ENCODE data around the gene ESM1.

The ESM1 gene

DNA sequence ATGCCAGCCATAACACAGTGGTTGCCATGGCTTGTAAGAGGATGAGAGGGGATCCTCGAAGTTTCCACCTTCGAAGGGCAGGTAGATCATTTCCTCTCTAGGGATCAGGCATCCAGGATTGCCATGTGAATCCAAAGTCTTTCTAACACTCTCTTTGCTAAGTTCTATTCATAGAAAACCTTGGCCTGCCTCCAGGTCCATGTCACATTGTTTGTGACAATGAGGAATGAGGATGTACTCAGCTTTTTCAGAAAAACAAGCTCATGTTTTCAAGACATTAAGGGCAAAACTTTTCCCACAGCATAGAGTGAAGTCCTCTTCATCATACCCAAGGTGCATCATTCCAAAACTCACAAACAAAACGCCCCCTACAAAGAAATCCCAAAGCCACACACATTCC, 19.6 kb downstream of the ESM1 start:
- TF ChIP-seq CTCF (conservative IDR thresholded peaks at IDR 0.05; ENCODE audit: control insufficient read depth, insufficient read depth, low read depth, low read length) = no peak
- no peak for DNase-seq (ENCODE audit: low read depth)
- no peak overlapping the region for H3K4me3 ChIP-seq (ENCODE audit: control insufficient read depth, low read depth, low read length)

GRCh38 chr5:54964405-54964804, 21.0 kb downstream of the ESM1 start:
- no peak for DNase-seq (ENCODE audit: low read depth)
- TF ChIP-seq CTCF (conservative IDR thresholded peaks at IDR 0.05; ENCODE audit: control insufficient read depth, insufficient read depth, low read depth, low read length) = no peak
- H3K4me3 ChIP-seq (ENCODE audit: control insufficient read depth, low read depth, low read length) = no peak overlapping the region

DNA sequence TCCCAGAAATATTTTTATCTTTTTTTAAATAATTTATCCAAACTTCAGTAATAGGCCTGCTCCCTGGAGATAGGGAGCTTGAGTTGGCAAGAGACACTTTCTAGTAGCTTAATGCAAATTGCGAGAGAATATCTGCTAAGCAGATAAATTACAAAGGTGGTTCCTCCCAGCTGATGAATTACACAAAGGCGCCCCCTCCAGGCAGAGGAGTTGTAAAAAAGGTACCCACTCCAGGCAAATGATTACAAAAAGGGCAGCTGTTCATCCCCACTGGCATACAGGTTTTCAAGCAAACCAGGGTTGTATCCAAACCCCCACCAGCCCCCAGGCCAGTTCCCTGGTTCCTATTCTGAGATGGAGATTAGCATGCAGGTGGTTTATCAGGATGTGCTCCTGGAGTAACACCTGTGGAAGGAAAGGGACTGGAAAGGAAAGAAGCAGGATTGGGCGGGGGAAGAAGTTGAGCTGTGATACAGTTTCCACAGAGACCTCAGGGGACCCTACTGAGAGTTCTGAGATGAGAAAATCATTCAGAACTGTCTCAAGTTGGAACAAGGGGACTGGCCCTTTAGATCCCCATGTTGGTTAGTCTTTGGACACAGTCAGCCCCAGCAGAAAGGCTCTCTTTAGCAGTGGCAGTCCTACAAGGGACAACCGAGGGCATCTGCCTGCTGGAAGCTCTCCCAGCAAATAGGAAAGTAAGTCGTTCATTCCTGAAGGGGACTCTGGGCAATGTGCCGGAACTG, 25.5 kb downstream of the ESM1 start:
- TF ChIP-seq CTCF (conservative IDR thresholded peaks at IDR 0.05; ENCODE audit: control insufficient read depth, insufficient read depth, low read depth, low read length) = peak; percentile 36
- peak; percentile 21 for DNase-seq (ENCODE audit: low read depth)
- H3K4me3 ChIP-seq (ENCODE audit: control insufficient read depth, low read depth, low read length) = no peak overlapping the region

- no peak for TF ChIP-seq CTCF (conservative IDR thresholded peaks at IDR 0.05; ENCODE audit: control insufficient read depth, insufficient read depth, low read depth, low read length)
- no peak overlapping the region for H3K4me3 ChIP-seq (ENCODE audit: control insufficient read depth, low read depth, low read length)
- DNase-seq (ENCODE audit: low read depth) = no peak
These were observed 28.5 kb downstream of the ESM1 start for GRCh38 chr5:54956922-54957321.

- no peak for TF ChIP-seq CTCF (conservative IDR thresholded peaks at IDR 0.05; ENCODE audit: control insufficient read depth, insufficient read depth, low read depth, low read length)
- H3K4me3 ChIP-seq (ENCODE audit: control insufficient read depth, low read depth, low read length) = no peak overlapping the region
- DNase-seq (ENCODE audit: low read depth) = no peak
These were observed 38.2 kb downstream of the ESM1 start for GRCh38 chr5:54947187-54947586.

- H3K4me3 ChIP-seq (ENCODE audit: control insufficient read depth, low read depth, low read length) = no peak overlapping the region
- no peak for DNase-seq (ENCODE audit: low read depth)
- TF ChIP-seq CTCF (conservative IDR thresholded peaks at IDR 0.05; ENCODE audit: control insufficient read depth, insufficient read depth, low read depth, low read length) = no peak
These were observed 39.0 kb downstream of the ESM1 start for GRCh38 chr5:54946306-54946819.
